Smooth muscle cell (in vitro differentiated cells): ENCODE results near the gene TTC7B. TPM values are rescaled to one million over a fixed set of nuclear protein-coding genes. Genes with fewer than 3 reads are reported as not detected.

Experiments
- DNase-seq: peaks from one replicate; lab custom pipeline; 2025; ENCODE audit not compliant: unreplicated experiment; lab: John Stamatoyannopoulos, UW
- H2AFZ ChIP-seq: fragments of 200-600 bp; sonication (generic); 2 replicates; pipeline ENCODE4 v1.6.0; 2016; ENCODE audit warnings: antibody characterized with exemption, low read depth, mild to moderate bottlenecking
- H3F3A ChIP-seq: fragments of 200-600 bp; sonication (generic); 2 replicates; pipeline ENCODE4 v1.6.0; 2017; ENCODE audit warnings: antibody characterized with exemption, low read depth
- H3K27ac ChIP-seq: fragments of 200-600 bp; sonication (generic); 2 replicates; pipeline ENCODE4 v1.5.1; 2016; ENCODE audit warnings: low read depth, mild to moderate bottlenecking
- H3K27me3 ChIP-seq: fragments of 200-600 bp; sonication (generic); 2 replicates; pipeline ENCODE4 v1.6.1; 2016; ENCODE audit warnings: low read depth, mild to moderate bottlenecking
- H3K36me3 ChIP-seq: fragments of 200-600 bp; sonication (generic); 2 replicates; pipeline ENCODE4 v1.5.1; 2016; ENCODE audit warnings: low read depth
- H3K4me1 ChIP-seq: fragments of 200-600 bp; sonication (generic); 2 replicates; pipeline ENCODE4 v1.5.1; 2016; ENCODE audit warnings: low read depth
- H3K4me2 ChIP-seq: fragments of 200-600 bp; sonication (generic); 2 replicates; pipeline ENCODE4 v1.6.0; 2016; ENCODE audit warnings: mild to moderate bottlenecking
- H3K4me3 ChIP-seq: fragments of 200-600 bp; sonication (generic); 2 replicates; pipeline ENCODE4 v1.5.1; 2016; ENCODE audit warnings: mild to moderate bottlenecking
- H3K79me2 ChIP-seq: fragments of 200-600 bp; sonication (generic); 2 replicates; pipeline ENCODE4 v1.6.0; 2016; ENCODE audit warnings: low read depth, mild to moderate bottlenecking
- H3K9ac ChIP-seq: fragments of 200-600 bp; sonication (generic); 2 replicates; pipeline ENCODE4 v1.6.0; 2016; ENCODE audit warnings: low read depth
- H3K9me3 ChIP-seq: fragments of 200-600 bp; sonication (generic); replicated peaks from 2 replicates; pipeline ENCODE4 v1.5.1; 2016; ENCODE audit warnings: low read depth
- H4K20me1 ChIP-seq: fragments of 200-600 bp; sonication (generic); 2 replicates; pipeline ENCODE4 v1.6.0; 2016; ENCODE audit warnings: low read depth
- WGBS: methylation state at CpG from one replicate; pipeline ENCODE4 v1.1.7; 2016; ENCODE audit warnings: low lambda C conversion rate; 5-methylcytosine and 5-hydroxymethylcytosine counted together
- polyA plus RNA-seq: library from polyadenylated mRNA; unstranded; fragments of >200 nt; fragmentation: Nextera tagmentation; extraction: Ambion mirVana; gene quantifications from 2 replicates; pipeline ENCODE4 v1.2.1, GENCODE V29; 2016
- total RNA-seq: library from RNA; depleted of rRNA; stranded (reverse); fragments of >200 nt; gene quantifications from 2 replicates; pipeline ENCODE4 v1.2.3, GENCODE V29; 2014
- TF ChIP-seq, protein P1 (sequence below): fragments of 200-600 bp; sonication (generic); IDR thresholded peaks from 2 replicates; pipeline ENCODE4 v1.5.1; 2017; ENCODE audit warnings: borderline replicate concordance, mild to moderate bottlenecking, antibody characterized with exemption; ENCODE audit not compliant: insufficient read depth, poor library complexity, severe bottlenecking

Gene TTC7B
- total and polyA plus RNA-seq, 2 experiments from 2014 or later = 22.1 to 54.1 TPM

DNA sequence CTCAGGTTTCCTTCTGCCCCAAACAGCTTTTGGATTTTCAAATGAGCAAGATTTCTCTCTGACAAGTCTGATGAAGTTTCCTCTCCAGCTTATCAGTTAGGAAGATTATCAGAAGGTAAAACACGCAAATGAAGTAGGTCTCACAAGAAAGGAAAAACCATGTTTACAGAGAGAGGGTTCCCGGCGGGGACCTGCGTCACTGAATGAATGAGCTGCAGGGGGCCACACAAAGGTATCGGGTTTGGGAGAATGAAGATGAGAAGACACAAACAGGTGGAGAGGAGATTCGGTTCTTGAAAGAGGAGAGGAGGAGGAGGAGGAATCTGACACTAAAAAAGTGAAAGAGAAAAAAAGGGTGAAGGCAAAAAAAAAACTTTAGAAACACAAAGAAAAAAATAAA is 210.8 kb downstream of the TTC7B start:
- Histone ChIP-seq H3K4me1 (peaks cover 16% of the 10 kb centered on the region), H3K79me2 (no peaks in the 10 kb centered on the region), H3K36me3 (no peaks in the 10 kb centered on the region), H3F3A (no peaks in the 10 kb centered on the region), H3K4me2 (no peak overlapping the region), H3K9ac (no peak overlapping the region), H3K9me3 (no peaks in the 10 kb centered on the region), H2AFZ (no peak overlapping the region), H3K27me3 (no peaks in the 10 kb centered on the region), H3K27ac (no peak overlapping the region), H3K4me3 (no peak overlapping the region), H4K20me1 (no peaks in the 10 kb centered on the region)
- WGBS = 64% methylated on average over 6 of the region's 6 CpGs
- TF ChIP-seq, protein P1, sequence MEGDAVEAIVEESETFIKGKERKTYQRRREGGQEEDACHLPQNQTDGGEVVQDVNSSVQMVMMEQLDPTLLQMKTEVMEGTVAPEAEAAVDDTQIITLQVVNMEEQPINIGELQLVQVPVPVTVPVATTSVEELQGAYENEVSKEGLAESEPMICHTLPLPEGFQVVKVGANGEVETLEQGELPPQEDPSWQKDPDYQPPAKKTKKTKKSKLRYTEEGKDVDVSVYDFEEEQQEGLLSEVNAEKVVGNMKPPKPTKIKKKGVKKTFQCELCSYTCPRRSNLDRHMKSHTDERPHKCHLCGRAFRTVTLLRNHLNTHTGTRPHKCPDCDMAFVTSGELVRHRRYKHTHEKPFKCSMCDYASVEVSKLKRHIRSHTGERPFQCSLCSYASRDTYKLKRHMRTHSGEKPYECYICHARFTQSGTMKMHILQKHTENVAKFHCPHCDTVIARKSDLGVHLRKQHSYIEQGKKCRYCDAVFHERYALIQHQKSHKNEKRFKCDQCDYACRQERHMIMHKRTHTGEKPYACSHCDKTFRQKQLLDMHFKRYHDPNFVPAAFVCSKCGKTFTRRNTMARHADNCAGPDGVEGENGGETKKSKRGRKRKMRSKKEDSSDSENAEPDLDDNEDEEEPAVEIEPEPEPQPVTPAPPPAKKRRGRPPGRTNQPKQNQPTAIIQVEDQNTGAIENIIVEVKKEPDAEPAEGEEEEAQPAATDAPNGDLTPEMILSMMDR = no peak
- DNase-seq = no peak

DNA sequence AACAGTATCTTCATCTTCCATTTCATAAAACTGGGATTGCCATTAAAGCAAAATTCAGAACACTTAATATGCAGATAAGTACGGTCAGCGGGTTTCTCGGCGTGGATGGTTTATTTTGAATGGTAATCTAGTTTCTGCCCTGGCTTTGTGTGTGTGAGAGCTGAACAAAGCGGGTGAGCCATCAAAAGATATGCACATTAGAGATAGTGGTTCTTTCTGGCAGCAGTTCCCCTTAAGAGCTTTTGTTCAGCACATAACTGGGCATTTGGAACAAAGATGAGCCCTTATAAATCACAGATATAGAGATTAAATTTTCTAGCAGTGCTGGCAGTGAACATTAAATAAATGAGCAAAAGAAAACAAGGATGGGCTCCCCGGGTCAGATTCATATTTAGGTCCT is 211.9 kb downstream of the TTC7B start:
- H3K9me3 ChIP-seq = no peaks in the 10 kb centered on the region
- no peak for DNase-seq
- no peak overlapping the region for H2AFZ ChIP-seq
- H3K27me3 ChIP-seq = no peaks in the 10 kb centered on the region
- no peaks in the 10 kb centered on the region for H4K20me1 ChIP-seq
- no peak overlapping the region for H3K4me2 ChIP-seq
- TF ChIP-seq, protein P1 = no peak
- H3F3A ChIP-seq = no peaks in the 10 kb centered on the region
- H3K4me1 ChIP-seq = peaks cover 16% of the 10 kb centered on the region
- no peaks in the 10 kb centered on the region for H3K79me2 ChIP-seq
- no peak overlapping the region for H3K9ac ChIP-seq
- H3K4me3 ChIP-seq = no peak overlapping the region
- H3K36me3 ChIP-seq = no peaks in the 10 kb centered on the region
- no peak overlapping the region for H3K27ac ChIP-seq
- 56% methylated on average over 6 of the region's 6 CpGs for WGBS

- Histone ChIP-seq H3K27me3 (no peaks in the 10 kb centered on the region), H3K4me1 (peaks cover 16% of the 10 kb centered on the region), H2AFZ (no peak overlapping the region), H3K4me3 (no peak overlapping the region), H3K36me3 (no peaks in the 10 kb centered on the region), H4K20me1 (no peaks in the 10 kb centered on the region), H3K9ac (no peak overlapping the region), H3K79me2 (no peaks in the 10 kb centered on the region), H3K4me2 (no peak overlapping the region), H3K9me3 (no peaks in the 10 kb centered on the region), H3K27ac (no peak overlapping the region), H3F3A (no peaks in the 10 kb centered on the region)
- 87% methylated on average over 3 of the region's 3 CpGs for WGBS
- TF ChIP-seq, protein P1 = no peak
- no peak for DNase-seq
Measured at GRCh38 chr14:90603841-90604240, 212.4 kb downstream of the TTC7B start.

- no peaks in the 10 kb centered on the region for H3F3A ChIP-seq
- no peaks in the 10 kb centered on the region for H3K27me3 ChIP-seq
Measured at GRCh38 chr14:90603336-90603735, 212.9 kb downstream of the TTC7B start.

More at GRCh38 chr14:90603336-90603735, 212.9 kb downstream of the TTC7B start:
- TF ChIP-seq, protein P1 = no peak
- no peaks in the 10 kb centered on the region for H3K79me2 ChIP-seq
- no peaks in the 10 kb centered on the region for H3K9me3 ChIP-seq
- peaks cover 16% of the 10 kb centered on the region for H3K4me1 ChIP-seq
- WGBS = 100% methylated on average over 1 of the region's 1 CpG
- H4K20me1 ChIP-seq = no peaks in the 10 kb centered on the region
- H3K9ac ChIP-seq = no peak overlapping the region
- no peak for DNase-seq
- no peak overlapping the region for H3K27ac ChIP-seq
- H3K4me2 ChIP-seq = no peak overlapping the region
- H3K4me3 ChIP-seq = no peak overlapping the region
- no peaks in the 10 kb centered on the region for H3K36me3 ChIP-seq
- H2AFZ ChIP-seq = no peak overlapping the region
